Glomerular endothelial cell (primary cell): ENCODE data around the gene CACNA1D. TPM values are rescaled to one million over a fixed set of nuclear protein-coding genes. Genes with fewer than 3 reads are reported as not detected.

Experiments used
- DNase-seq: peaks from one replicate; pipeline ENCODE4 v3.0.0-alpha.2; 2011; ENCODE audit warnings: low read depth, low spot score; ENCODE audit errors: extremely low read depth
- total RNA-seq: library from RNA; depleted of rRNA; stranded (reverse); fragments of >200 nt; gene quantifications from 2 replicates; pipeline ENCODE4 v1.2.3, GENCODE V29; 2015

Gene CACNA1D
- total RNA-seq, 1 donor from 2014 or later, result not detected

DNA sequence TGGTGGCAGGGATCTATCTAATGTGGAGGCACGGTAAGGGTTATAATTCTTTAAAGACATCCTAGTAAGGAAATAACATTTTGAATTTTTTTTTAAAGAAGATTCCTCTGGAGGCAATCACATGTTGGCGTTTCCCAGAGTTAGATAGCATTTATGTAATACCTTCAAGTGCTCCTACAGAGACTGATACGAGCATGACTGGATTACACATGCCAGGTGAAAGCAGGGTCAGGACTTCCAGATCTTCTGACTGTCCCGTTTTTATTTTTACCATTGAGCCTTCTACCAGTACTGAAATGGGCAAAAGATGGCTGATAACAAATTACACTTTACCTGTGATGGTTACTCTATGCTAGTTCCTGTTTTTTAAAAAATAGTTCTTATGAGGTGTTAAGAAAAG is 365.8 kb downstream of the CACNA1D start:
- no peak for DNase-seq

DNA sequence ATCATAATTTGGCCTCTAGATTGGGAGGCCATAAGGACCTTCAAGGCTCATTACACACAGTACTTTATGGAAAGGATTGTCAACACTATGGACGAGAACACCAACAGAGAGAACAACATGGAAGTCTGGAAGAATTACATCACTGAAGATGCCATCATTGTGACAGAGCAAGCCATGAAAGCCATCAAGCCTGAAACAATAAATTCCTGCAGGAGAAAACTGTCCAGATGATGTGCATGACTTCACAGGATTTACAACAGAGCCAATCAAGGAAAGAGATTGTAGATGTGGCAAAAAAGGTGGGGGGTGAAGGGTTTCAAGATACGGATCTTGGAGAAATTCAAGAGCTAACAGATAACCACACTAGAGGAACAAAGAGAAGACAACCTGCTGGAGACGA is 367.8 kb downstream of the CACNA1D start:
- DNase-seq, result no peak

DNA sequence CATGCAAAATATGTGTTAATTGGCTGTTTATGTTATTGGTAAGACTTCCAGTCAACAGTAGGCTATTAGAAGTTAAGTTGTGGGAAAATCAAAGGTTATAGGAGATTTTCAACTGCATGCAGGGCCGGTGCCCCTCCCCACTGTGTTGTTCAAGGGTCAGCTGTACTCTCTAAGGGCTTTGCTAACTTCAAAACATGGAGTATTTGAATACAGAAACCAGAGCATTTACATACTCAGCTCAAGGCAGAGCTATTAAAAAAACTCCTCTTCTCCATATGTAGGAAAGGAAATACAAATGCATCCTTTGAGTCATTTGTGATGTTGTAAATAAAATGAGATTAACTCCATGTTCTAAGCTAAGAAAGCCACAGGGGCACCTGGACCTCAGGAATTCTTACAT is 368.7 kb downstream of the CACNA1D start:
- no peak for DNase-seq

Other genes starting within 250 kb of the CACNA1D start
- 306 and 395 TPM in 2 replicates for gene TKT, start 238.6 kb upstream of the CACNA1D start, total RNA-seq
- 14.2 and 18.4 TPM in 2 replicates for gene DCP1A, start 147.1 kb upstream of the CACNA1D start, total RNA-seq